Activated B cell treated with CpG ODN at 0.5 μM for 24 hours (primary cell): ENCODE data around the gene CEP120. TPM values are rescaled to one million over a fixed set of nuclear protein-coding genes. Genes with fewer than 3 reads are reported as not detected.

Source experiments
- ATAC-seq: fragments of 200-7000 bp; cut with Tn5 transposase; one replicate; pipeline ENCODE4 v1.10.0; 2021; ENCODE audit warnings: low read depth, mild to moderate bottlenecking, moderate library complexity
- CTCF ChIA-PET: fragments of 350-600 bp; sonication (Branson Sonifier 250); formaldehyde crosslinking; loops from one replicate; lab custom pipeline; 2021; ENCODE audit warnings: antibody characterized with exemption; lab: Charles Lee
- POLR2A ChIA-PET: fragments of 350-600 bp; sonication (Branson Sonifier 250); formaldehyde crosslinking; loops from one replicate; lab custom pipeline; 2021; ENCODE audit warnings: antibody characterized with exemption; lab: Charles Lee
- DNase-seq: peaks from one replicate; pipeline ENCODE4 v3.0.0; 2022
- H3K27ac Mint-ChIP-seq: one replicate; pipeline ENCODE4 v1.8.0; 2020; ENCODE audit warnings: mixed read lengths
- H3K27me3 Mint-ChIP-seq: one replicate; pipeline ENCODE4 v1.8.0; 2021; ENCODE audit warnings: mixed read lengths
- H3K36me3 Mint-ChIP-seq: one replicate; pipeline ENCODE4 v1.8.0; 2021; ENCODE audit warnings: low read depth, mixed read lengths
- H3K4me1 Mint-ChIP-seq: one replicate; pipeline ENCODE4 v1.8.0; 2021; ENCODE audit warnings: mixed read lengths
- H3K4me3 Mint-ChIP-seq: one replicate; pipeline ENCODE4 v1.8.0; 2020; ENCODE audit warnings: mild to moderate bottlenecking, mixed read lengths
- H3K9me3 Mint-ChIP-seq: one replicate; pipeline ENCODE4 v1.8.0; 2020; ENCODE audit warnings: mixed read lengths
- CTCF ChIP-seq: fragments of 200-600 bp; IDR thresholded peaks from one replicate; pipeline ENCODE4 v1.8.0; 2022; ENCODE audit warnings: antibody characterized with exemption, mild to moderate bottlenecking
- intact Hi-C: fragments of 100-400 bp; cut with micrococcal nuclease; formaldehyde crosslinking; loops from one replicate; pipeline ENCODE4 v1.15.1; 2024
- total RNA-seq: library from RNA; stranded (reverse); gene quantifications from 2 replicates; pipeline ENCODE4 v1.2.3, GENCODE V29; 2022

CEP120 gene
- total RNA-seq, 1 donor from 2014 or later: 43.1 TPM

GRCh38 chr5:123298335-123299030 lies 124.7 kb downstream of the CEP120 start:
- intact Hi-C loops: no loop called here
- no peak for ATAC-seq
- Mint-ChIP-seq H3K27me3 (peaks cover 15% of the 10 kb centered on the region), H3K4me3 (no peak overlapping the region), H3K9me3 (peaks cover 11% of the 10 kb centered on the region), H3K4me1 (no peaks in the 10 kb centered on the region), H3K36me3 (no peaks in the 10 kb centered on the region), H3K27ac (no peak overlapping the region)
- ChIA-PET POLR2A (no interaction called here), CTCF (no interaction called here)
- DNase-seq: no peak
- no peak for TF ChIP-seq CTCF

GRCh38 chr5:123297866-123298265 lies 125.3 kb downstream of the CEP120 start:
- Mint-ChIP-seq H3K4me1 (no peaks in the 10 kb centered on the region), H3K27me3 (peaks cover 15% of the 10 kb centered on the region), H3K27ac (no peak overlapping the region), H3K36me3 (no peaks in the 10 kb centered on the region), H3K4me3 (no peak overlapping the region), H3K9me3 (peaks cover 11% of the 10 kb centered on the region)
- ChIA-PET CTCF (no interaction called here), POLR2A (no interaction called here)
- intact Hi-C loops: no loop called here
- ATAC-seq: no peak
- no peak for TF ChIP-seq CTCF
- no peak for DNase-seq

GRCh38 chr5:123297198-123297831 lies 125.9 kb downstream of the CEP120 start:
- H3K27me3 Mint-ChIP-seq: peaks cover 15% of the 10 kb centered on the region
- POLR2A ChIA-PET: no interaction called here

More at GRCh38 chr5:123297198-123297831, 125.9 kb downstream of the CEP120 start:
- CTCF ChIA-PET: no interaction called here
- intact Hi-C loops: no loop called here
- Mint-ChIP-seq H3K9me3 (peaks cover 11% of the 10 kb centered on the region), H3K36me3 (no peaks in the 10 kb centered on the region), H3K4me3 (no peak overlapping the region), H3K4me1 (no peaks in the 10 kb centered on the region), H3K27ac (no peak overlapping the region)
- no peak for TF ChIP-seq CTCF
- ATAC-seq (no peak), DNase-seq (no peak)

Other genes with a start within 250 kb of the CEP120 start
- 79.9 and 82.7 TPM in 2 replicates for gene CSNK1G3, start 88.8 kb upstream of the CEP120 start, total RNA-seq